K562 (cell line): ENCODE results near the gene DYSF. TPM values are rescaled to one million over a fixed set of nuclear protein-coding genes. Genes with fewer than 3 reads are reported as not detected.

Source experiments
- ARID1B ChIP-seq: fragments of 450-650 bp; IDR thresholded peaks from 2 replicates; pipeline ENCODE4 v1.6.1; 2016; ENCODE audit warnings: antibody characterized with exemption, mild to moderate bottlenecking, inconsistent platforms
- BACH1 ChIP-seq: fragments of 200-800 bp; sonication (Bioruptor generic); IDR thresholded peaks from 2 replicates; pipeline ENCODE4 v1.6.1; 2016; ENCODE audit warnings: missing genetic modification characterization, missing compliant biosample characterization
- CXXC5 ChIP-seq: fragments of 250-450 bp; sonication (Bioruptor Pico); IDR thresholded peaks from 2 replicates; pipeline ENCODE4 v1.8.0; 2022; ENCODE audit warnings: inconsistent platforms, mild to moderate bottlenecking, moderate library complexity
- FOXP4 ChIP-seq: sonication (generic); formaldehyde crosslinking; IDR thresholded peaks from 2 replicates; pipeline ENCODE4 v1.8.0; 2022; ENCODE audit warnings: mild to moderate bottlenecking, missing genetic modification reagents, borderline replicate concordance
- GTF2E2 ChIP-seq: fragments of 200-800 bp; sonication (Bioruptor generic); IDR thresholded peaks from 2 replicates; pipeline ENCODE4 v1.6.1; 2016; ENCODE audit warnings: missing genetic modification characterization, missing compliant biosample characterization
- HDAC6 ChIP-seq: IDR thresholded peaks from 2 replicates; pipeline ENCODE4 v1.6.1; 2012; ENCODE audit warnings: low read depth, mild to moderate bottlenecking, control low read depth, inconsistent platforms, low read length, moderate library complexity
- HDAC8 ChIP-seq: fragments of 450-650 bp; IDR thresholded peaks from 2 replicates; pipeline ENCODE4 v1.6.1; 2016; ENCODE audit warnings: mild to moderate bottlenecking, missing genetic modification characterization, moderate library complexity, missing compliant biosample characterization
- HMG20B ChIP-seq: fragments of 250-450 bp; sonication (Bioruptor Pico); IDR thresholded peaks from 2 replicates; pipeline ENCODE4 v1.5.0; 2021; ENCODE audit warnings: mild to moderate bottlenecking
- KHSRP ChIP-seq: fragments of 450-650 bp; IDR thresholded peaks from 2 replicates; pipeline ENCODE4 v1.6.1; 2017
- MEIS2 ChIP-seq: fragments of 450-650 bp; IDR thresholded peaks from 2 replicates; pipeline ENCODE4 v1.6.1; 2014; ENCODE audit warnings: mild to moderate bottlenecking; ENCODE audit not compliant: partially characterized antibody
- PBX2 ChIP-seq, 2 experiments: IDR thresholded peaks in 1 of 2; conservative IDR thresholded peaks in 1 of 2; 2 replicates each; pipeline ENCODE4 v1.6.1; 2016; ENCODE audit warnings: low read depth in 2 of 2, mild to moderate bottlenecking in 1 of 2, missing compliant biosample characterization in 1 of 2, missing genetic modification characterization in 1 of 2, moderate library complexity in 1 of 2
- RHOXF2B ChIP-seq: fragments of 250-450 bp; sonication (Bioruptor Pico); conservative IDR thresholded peaks from 2 replicates; pipeline ENCODE4 v1.5.1; 2021
- SMARCA5 ChIP-seq: fragments of 450-650 bp; IDR thresholded peaks from 2 replicates; pipeline ENCODE4 v1.6.1; 2016
- SPI1 ChIP-seq: IDR thresholded peaks from 2 replicates; pipeline ENCODE4 v1.6.1; 2011; ENCODE audit warnings: low read depth, low read length, control low read depth, borderline replicate concordance
- TRIM28 ChIP-seq: fragments of 450-650 bp; IDR thresholded peaks from 2 replicates; pipeline ENCODE4 v1.6.1; 2017
- ZNF436 ChIP-seq: fragments of 250-450, 450-650 bp; sonication (Bioruptor Pico); formaldehyde crosslinking; IDR thresholded peaks from 2 replicates; pipeline ENCODE4 v1.7.0; 2020; ENCODE audit warnings: mild to moderate bottlenecking
- ZNF583 ChIP-seq: fragments of 250-450 bp; sonication (Bioruptor Pico); IDR thresholded peaks from 2 replicates; pipeline ENCODE4 v1.4.0; 2020
- ZNF695 ChIP-seq: fragments of 450-650 bp; formaldehyde crosslinking; IDR thresholded peaks from 2 replicates; pipeline ENCODE4 v1.4.0; 2020; ENCODE audit warnings: mild to moderate bottlenecking, moderate library complexity
- polyA plus RNA-seq, 8 experiments: library from polyadenylated mRNA; depleted of rRNA in 4 of 8; stranded (reverse) in 5 of 8; unstranded in 3 of 8; fragments of >200 nt; fragmentation: Nextera tagmentation in 2 of 8; fragmentation: Illumina TruSeq in 1 of 8; extraction: Ambion mirVana in 2 of 8; extraction: Trizol in 1 of 8; gene quantifications; 2 replicates each; pipeline versions ENCODE4 v1.2.1 to v1.2.3, GENCODE V29; 2011 to 2014; ENCODE audit warnings: inconsistent platforms in 1 of 8, missing spikeins in 1 of 8
- total RNA-seq, 7 experiments: library from RNA; depleted of rRNA in 6 of 7; stranded (reverse); fragments of >200 nt in 6 of 7; fragmentation: Illumina TruSeq in 2 of 7; extraction: Trizol in 2 of 7; gene quantifications; 2 replicates each; pipeline versions ENCODE4 v1.2.1 to v1.2.3, GENCODE V29; 2011 to 2021; ENCODE audit warnings: low replicate concordance in 1 of 7

DYSF gene
- total and polyA plus RNA-seq, 9 of the 15 experiments (the other 6 are each of a cell fraction or from before 2014, with no cell fraction given): 0.01 to 0.80 (median 0.29) TPM

DNA sequence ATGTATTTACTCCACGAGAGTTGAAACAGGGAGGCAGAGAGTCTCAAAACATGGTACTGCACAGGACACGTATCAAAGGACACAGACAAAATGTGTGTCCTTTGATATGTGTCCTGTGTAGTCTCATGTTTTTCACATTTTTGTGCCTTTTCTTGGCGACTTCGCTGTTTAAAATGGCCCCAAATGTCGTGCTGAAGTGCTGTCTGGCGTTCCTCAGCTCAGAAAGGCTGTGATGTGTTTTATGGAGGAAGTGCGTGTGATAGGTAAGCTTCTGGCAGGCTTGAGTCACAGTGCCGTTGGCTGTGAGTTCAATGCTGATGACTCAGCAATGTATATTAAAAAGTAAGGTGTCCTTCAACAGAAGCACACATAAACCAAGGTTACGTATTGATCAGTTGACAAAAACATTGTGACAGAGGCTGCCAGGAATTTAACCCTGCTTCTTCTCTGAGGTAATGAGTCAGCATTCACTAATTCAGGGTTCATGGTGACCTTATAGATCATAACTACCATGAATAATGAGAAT is 78.2 kb downstream of the DYSF start (continued):
- no peak for TF ChIP-seq HDAC8 (tag)
- no peak for TF ChIP-seq KHSRP
- no peak for TF ChIP-seq ZNF583 (CRISPR knock-in tag)
- no peak for TF ChIP-seq PBX2 (CRISPR knock-in tag; IDR thresholded peaks at IDR 0.05; ENCODE audit: low read depth)
- TF ChIP-seq PBX2 (tag; conservative IDR thresholded peaks at IDR 0.05; ENCODE audit: low read depth): peak; percentile 46; the same call in 1 of the 2 replicates
- TF ChIP-seq HDAC6: no peak
- TF ChIP-seq ZNF436 (CRISPR knock-in tag): no peak
- peak; percentile 59 for TF ChIP-seq MEIS2
- peak; percentile 57; the same call in 1 of the 2 replicates for TF ChIP-seq SPI1
- TF ChIP-seq BACH1 (tag): peak; percentile 76; the same call in 1 of the 2 replicates
- no peak for TF ChIP-seq RHOXF2B (CRISPR knock-in tag)
- 0 out of 2 replicates have a peak, but pooled peaks have one; percentile 6 for TF ChIP-seq ARID1B
- TF ChIP-seq FOXP4 (CRISPR knock-in tag): no peak
- TF ChIP-seq HMG20B (CRISPR knock-in tag): no peak
- TF ChIP-seq ZNF695 (CRISPR knock-in tag): no peak
- TF ChIP-seq TRIM28: 0 out of 2 replicates have a peak, but pooled peaks have one; percentile 18
- 0 out of 2 replicates have a peak, but pooled peaks have one; percentile 32 for TF ChIP-seq CXXC5 (CRISPR knock-in tag)
- TF ChIP-seq GTF2E2 (tag): no peak
- no peak for TF ChIP-seq SMARCA5
